ENCODE measurements around the gene PAPOLA.

PAPOLA gene

DNA sequence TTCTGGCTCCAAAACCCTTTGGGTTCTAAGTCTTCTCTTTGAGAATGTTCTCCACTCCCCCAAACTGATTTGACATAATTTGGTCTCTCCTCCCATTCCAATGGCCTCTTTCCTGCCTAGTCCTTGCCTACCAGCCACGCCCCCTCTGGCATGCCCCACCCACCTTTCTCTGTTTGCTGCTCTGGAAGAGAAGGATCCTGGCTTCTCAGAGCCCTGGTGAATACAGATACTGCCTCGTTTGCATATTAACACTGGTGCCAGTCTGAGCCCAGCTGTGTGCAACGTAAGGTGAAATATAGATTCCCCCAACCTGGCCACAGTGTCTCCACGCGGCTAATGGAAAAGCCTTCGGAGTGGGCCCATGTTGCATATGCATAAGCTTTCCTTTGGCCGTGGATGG lies 79.7 kb downstream of the PAPOLA start:
- H3K27ac ChIP-seq: no peak overlapping the region
- TF ChIP-seq ZFX (IDR thresholded peaks at IDR 0.05) (no peak), CTCF (conservative IDR thresholded peaks at IDR 0.05) (no peak)

GRCh38 chr14:96582411-96582961 lies 80.3 kb downstream of the PAPOLA start:
- H3K27ac ChIP-seq: no peak overlapping the region
- TF ChIP-seq ZFX (IDR thresholded peaks at IDR 0.05) (no peak), CTCF (conservative IDR thresholded peaks at IDR 0.05) (no peak)

GRCh38 chr14:96582995-96583394 lies 80.8 kb downstream of the PAPOLA start:
- H3K27ac ChIP-seq: no peak overlapping the region
- no peak for TF ChIP-seq CTCF (conservative IDR thresholded peaks at IDR 0.05)
- TF ChIP-seq ZFX (IDR thresholded peaks at IDR 0.05): no peak

GRCh38 chr14:96583569-96584041 lies 81.4 kb downstream of the PAPOLA start:
- no peak overlapping the region for H3K27ac ChIP-seq
- TF ChIP-seq ZFX (IDR thresholded peaks at IDR 0.05) (no peak), CTCF (conservative IDR thresholded peaks at IDR 0.05) (no peak)

- TF ChIP-seq ZFX (IDR thresholded peaks at IDR 0.05) (no peak), CTCF (conservative IDR thresholded peaks at IDR 0.05) (peak; percentile 78)
- H3K27ac ChIP-seq: no peak overlapping the region
Measured at GRCh38 chr14:96584199-96584906, 82.2 kb downstream of the PAPOLA start.

GRCh38 chr14:96584907-96585671 lies 82.9 kb downstream of the PAPOLA start:
- no peak for TF ChIP-seq ZFX (IDR thresholded peaks at IDR 0.05)
- TF ChIP-seq CTCF (conservative IDR thresholded peaks at IDR 0.05): no peak
- no peak overlapping the region for H3K27ac ChIP-seq

GRCh38 chr14:96585672-96586013 lies 83.5 kb downstream of the PAPOLA start:
- H3K27ac ChIP-seq: no peak overlapping the region
- TF ChIP-seq ZFX (IDR thresholded peaks at IDR 0.05) (no peak), CTCF (conservative IDR thresholded peaks at IDR 0.05) (no peak)

Data from C4-2B (cell line).